ENCODE measurements around the gene METRNL. TPM values are rescaled to one million over a fixed set of nuclear protein-coding genes. Genes with fewer than 3 reads are reported as not detected.
"Not testable (repeated sequence)": the region's sequence is repeated elsewhere in the genome, so short reads cannot be mapped to it uniquely, and the experiment has no call there.

Gene METRNL
- total RNA-seq, 1 experiment from 2014 or later = 47.8 TPM

GRCh38 chr17:83106056-83106588, 26.7 kb downstream of the METRNL start:
- no peak for DNase-seq (ENCODE audit: low spot score)

DNA sequence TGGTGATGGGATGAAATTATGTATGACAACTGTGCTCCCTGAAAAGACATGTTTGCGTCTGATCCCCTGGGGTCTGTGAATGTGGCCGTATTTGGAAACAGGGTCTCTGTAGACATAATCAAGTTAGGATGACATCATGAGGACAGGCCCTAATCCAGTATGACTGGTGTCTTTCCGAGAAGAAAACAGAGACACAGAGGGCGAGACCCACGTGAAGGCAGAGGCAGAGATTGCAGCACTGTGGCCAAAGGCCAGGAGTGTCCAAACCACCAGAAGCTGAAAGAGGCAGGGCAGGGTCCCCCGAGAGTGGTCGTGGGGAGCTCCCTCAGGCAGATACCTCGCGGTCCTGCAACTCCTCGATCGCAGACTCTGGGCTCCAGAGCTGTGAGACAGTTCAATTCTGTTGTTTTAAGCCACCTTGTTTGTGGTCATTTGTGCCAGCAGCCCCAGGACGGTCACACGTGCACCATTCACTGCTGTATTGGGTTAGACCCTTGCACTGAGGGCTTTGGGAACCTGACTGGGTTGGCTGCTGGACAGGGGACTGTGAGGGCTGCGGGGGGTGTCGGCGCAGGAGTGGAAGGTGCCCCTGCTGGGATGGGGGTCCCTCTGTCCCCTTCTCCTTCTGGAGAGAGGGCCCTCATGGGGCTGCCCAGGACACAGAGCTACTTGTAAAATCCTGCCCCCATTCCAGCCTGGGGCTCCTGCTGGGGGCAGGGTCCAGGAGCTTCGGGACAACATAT, 27.7 kb downstream of the METRNL start:
- no peak for DNase-seq (ENCODE audit: low spot score)

DNA sequence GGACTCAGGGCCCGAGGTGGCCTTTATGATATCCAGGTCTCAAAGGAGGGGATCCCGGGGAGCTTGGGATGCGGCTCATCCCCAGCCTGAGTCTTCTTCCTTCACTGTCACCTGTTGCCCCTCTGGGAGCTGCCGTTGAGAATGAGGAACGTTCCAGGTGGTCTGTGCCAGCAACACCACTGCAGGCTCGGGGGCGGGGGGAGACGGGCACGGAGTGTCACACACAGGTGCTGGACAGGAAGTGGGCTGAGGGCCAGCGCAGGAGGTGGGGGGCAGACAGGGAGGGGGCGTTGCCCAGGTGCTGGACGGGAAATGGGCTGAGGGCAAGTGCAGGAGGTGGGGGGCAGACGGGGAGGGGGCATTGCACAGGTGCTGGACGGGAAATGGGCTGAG, 28.2 kb downstream of the METRNL start:
- DNase-seq (ENCODE audit: low spot score) = no peak

GRCh38 chr17:83108709-83109108, 29.3 kb downstream of the METRNL start:
- DNase-seq (ENCODE audit: low spot score) = no peak

DNA sequence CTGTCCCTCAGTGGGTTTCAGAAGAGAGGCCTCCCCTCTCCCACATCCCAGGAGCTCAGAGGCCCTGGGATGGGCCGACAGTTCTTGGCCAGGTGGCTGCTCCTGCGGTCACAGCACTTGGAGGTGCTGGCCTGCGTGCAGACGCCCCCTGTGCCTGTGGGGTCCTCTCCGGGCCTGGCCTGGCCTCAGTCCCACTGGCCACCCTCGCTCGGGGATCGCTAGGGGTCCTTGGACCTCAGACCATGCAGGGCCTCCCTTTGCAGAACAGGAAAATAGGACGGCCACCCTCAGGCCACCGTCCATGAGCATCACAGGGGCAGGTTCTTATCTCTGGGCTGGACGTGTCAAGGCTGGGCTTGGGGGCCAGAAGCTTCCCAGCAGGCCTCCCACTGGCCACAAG, 30.0 kb downstream of the METRNL start:
- DNase-seq (ENCODE audit: low spot score) = no peak

GRCh38 chr17:83109793-83110645, 30.6 kb downstream of the METRNL start:
- DNase-seq (ENCODE audit: low spot score) = peak; percentile 99

GRCh38 chr17:83110735-83111134, 31.3 kb downstream of the METRNL start:
- no peak for DNase-seq (ENCODE audit: low spot score)

- DNase-seq (ENCODE audit: low spot score) = no peak
Observed at GRCh38 chr17:83111516-83112282, 32.3 kb downstream of the METRNL start.

DNA sequence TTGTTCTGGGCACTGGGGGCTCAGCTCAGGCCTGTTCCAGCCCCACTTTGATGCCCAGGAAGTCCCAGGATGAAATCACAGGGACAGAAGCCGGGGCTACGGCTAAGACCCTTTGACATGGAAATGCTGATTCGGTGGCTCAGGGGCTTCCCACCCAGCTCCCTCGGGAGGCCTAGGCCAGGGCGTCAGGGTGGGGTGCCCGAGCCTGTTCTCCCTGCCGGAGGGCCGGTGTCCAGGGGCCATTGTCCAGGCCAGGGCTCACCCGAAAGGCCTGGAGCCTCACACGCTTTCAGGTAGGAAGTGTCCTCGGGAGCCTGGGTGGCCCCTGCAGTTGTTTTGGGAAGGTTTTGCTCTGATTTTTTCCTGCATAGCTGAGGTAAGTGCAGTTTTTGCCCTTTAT, 34.0 kb downstream of the METRNL start:
- no peak for DNase-seq (ENCODE audit: low spot score)

DNA sequence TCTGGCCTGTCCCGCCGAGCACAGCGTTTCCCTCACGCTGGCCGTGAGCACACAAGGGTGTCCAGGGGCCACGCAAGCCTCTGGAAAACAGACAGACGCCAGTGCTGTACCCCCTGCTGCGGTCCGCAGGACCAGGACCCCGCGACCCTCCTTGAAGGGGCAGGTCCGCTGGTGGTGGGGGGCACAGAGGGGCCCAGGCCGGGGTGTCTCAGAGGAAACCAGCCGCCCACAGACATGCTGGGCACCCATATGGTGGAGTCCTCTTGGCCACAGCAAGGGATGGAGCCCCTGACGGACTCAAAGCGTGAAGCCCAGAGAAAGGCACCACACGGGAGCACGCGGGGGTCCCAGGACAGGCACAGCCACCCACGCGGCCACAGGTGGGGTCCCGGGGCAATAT, 34.4 kb downstream of the METRNL start:
- DNase-seq (ENCODE audit: low spot score) = no peak

DNA sequence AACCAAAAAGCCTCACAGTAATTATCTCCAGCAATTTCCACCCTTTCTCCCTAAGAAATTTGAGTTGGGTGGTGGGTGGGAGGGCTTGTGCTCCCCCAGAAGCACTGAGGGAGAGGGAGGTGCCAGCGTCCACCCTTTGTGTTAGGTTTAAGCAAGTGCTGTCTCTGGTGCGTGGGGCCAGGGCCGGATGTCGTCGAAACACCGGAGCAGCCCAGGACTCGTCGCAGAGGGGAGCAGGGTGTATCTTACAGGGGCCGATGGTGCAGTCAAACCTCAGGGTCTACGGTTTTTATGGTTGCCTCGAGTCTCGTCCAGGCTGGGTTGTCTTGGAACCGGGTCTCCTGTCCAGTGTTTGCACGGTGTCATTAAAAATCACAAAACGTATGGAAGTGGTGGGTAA, 35.3 kb downstream of the METRNL start:
- no peak for DNase-seq (ENCODE audit: low spot score)

DNA sequence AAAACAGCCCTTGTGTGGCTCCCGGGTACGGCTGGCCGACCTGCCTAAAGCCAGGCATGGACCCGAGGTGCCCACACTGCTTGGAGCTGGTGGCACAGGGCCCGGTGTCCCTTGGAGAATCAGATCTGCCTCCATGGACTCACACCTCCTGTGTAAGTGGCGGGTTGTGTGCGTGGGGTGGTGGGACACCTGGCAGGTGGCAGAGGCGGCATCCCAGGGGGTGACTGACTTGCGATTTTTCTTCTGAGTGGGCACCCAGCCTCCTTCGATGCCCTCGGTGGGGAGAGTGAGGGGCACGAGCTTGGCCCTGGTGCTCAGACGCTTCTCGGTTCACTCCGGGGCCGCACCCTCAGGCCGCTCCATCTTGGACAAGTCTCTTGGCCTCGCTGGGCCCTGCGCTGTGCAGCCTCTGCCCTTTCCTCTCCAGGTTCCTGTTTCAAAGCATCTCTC, 35.8 kb downstream of the METRNL start:
- DNase-seq (ENCODE audit: low spot score) = no peak

- DNase-seq (ENCODE audit: low spot score) = no peak
Observed at GRCh38 chr17:83115832-83116231, 36.4 kb downstream of the METRNL start.

- DNase-seq (ENCODE audit: low spot score) = no peak
Observed at GRCh38 chr17:83116311-83116771, 36.9 kb downstream of the METRNL start.

- DNase-seq (ENCODE audit: low spot score) = no peak
Observed at GRCh38 chr17:83116783-83117555, 37.6 kb downstream of the METRNL start.

GRCh38 chr17:83117583-83117982, 38.2 kb downstream of the METRNL start:
- no peak for DNase-seq (ENCODE audit: low spot score)

- DNase-seq (ENCODE audit: low spot score) = no peak
Observed at GRCh38 chr17:83118071-83118841, 38.8 kb downstream of the METRNL start.

- no peak for DNase-seq (ENCODE audit: low spot score)
Observed at GRCh38 chr17:83119987-83120864, 40.8 kb downstream of the METRNL start.

GRCh38 chr17:83121473-83121872, 42.1 kb downstream of the METRNL start:
- not testable (repeated sequence) for DNase-seq (ENCODE audit: low spot score)

Measured in H4 (cell line).